ENCODE measurements around the gene PPEF2.

The PPEF2 gene

GRCh38 chr4:75831856-75832405 is 70.3 kb downstream of the PPEF2 start:
- no peak for DNase-seq (ENCODE audit: low read depth)

GRCh38 chr4:75830906-75831305 is 71.3 kb downstream of the PPEF2 start:
- DNase-seq (ENCODE audit: low read depth) = no peak

- DNase-seq (ENCODE audit: low read depth) = no peak
Measured at GRCh38 chr4:75823812-75824211, 78.4 kb downstream of the PPEF2 start.

GRCh38 chr4:75822416-75822815 is 79.8 kb downstream of the PPEF2 start:
- DNase-seq (ENCODE audit: low read depth) = no peak

- DNase-seq (ENCODE audit: low read depth) = no peak
Measured at GRCh38 chr4:75821966-75822365, 80.3 kb downstream of the PPEF2 start.

- no peak for DNase-seq (ENCODE audit: low read depth)
Measured at GRCh38 chr4:75821216-75821615, 81.0 kb downstream of the PPEF2 start.

GRCh38 chr4:75820676-75821075 is 81.6 kb downstream of the PPEF2 start:
- DNase-seq (ENCODE audit: low read depth) = no peak

GRCh38 chr4:75820197-75820596 is 82.1 kb downstream of the PPEF2 start:
- DNase-seq (ENCODE audit: low read depth) = no peak

- DNase-seq (ENCODE audit: low read depth) = no peak
Measured at GRCh38 chr4:75819121-75819520, 83.1 kb downstream of the PPEF2 start.

- no peak for DNase-seq (ENCODE audit: low read depth)
Measured at GRCh38 chr4:75817901-75818300, 84.4 kb downstream of the PPEF2 start.
